ENCODE results near the gene RECQL5. TPM values are rescaled to one million over a fixed set of nuclear protein-coding genes. Genes with fewer than 3 reads are reported as not detected.

RECQL5 gene
- total RNA-seq, 1 experiment from 2014 or later: 36.3 TPM

- Histone ChIP-seq H3K36me3 (replicated peaks; ENCODE audit: control insufficient read depth, insufficient read depth, low read length) (peaks cover 7% of the 10 kb centered on the region), H3K4me3 (ENCODE audit: insufficient read depth, low read depth, low read length) (no peak overlapping the region), H3K27me3 (ENCODE audit: control insufficient read depth, insufficient read depth, low read length) (no peaks in the 10 kb centered on the region)
- DNase-seq: peak; percentile 88
These were observed 26.8 kb upstream of the RECQL5 start for GRCh38 chr17:75693500-75694481.

GRCh38 chr17:75692976-75693375 lies 26.0 kb upstream of the RECQL5 start:
- H3K27me3 ChIP-seq (ENCODE audit: control insufficient read depth, insufficient read depth, low read length): no peaks in the 10 kb centered on the region
- peaks cover 7% of the 10 kb centered on the region for H3K36me3 ChIP-seq (replicated peaks; ENCODE audit: control insufficient read depth, insufficient read depth, low read length)
- no peak overlapping the region for H3K4me3 ChIP-seq (ENCODE audit: insufficient read depth, low read depth, low read length)
- no peak for DNase-seq

GRCh38 chr17:75691801-75692626 lies 25.1 kb upstream of the RECQL5 start:
- Histone ChIP-seq H3K36me3 (replicated peaks; ENCODE audit: control insufficient read depth, insufficient read depth, low read length) (peaks cover 4% of the 10 kb centered on the region), H3K4me3 (ENCODE audit: insufficient read depth, low read depth, low read length) (no peak overlapping the region)

DNA sequence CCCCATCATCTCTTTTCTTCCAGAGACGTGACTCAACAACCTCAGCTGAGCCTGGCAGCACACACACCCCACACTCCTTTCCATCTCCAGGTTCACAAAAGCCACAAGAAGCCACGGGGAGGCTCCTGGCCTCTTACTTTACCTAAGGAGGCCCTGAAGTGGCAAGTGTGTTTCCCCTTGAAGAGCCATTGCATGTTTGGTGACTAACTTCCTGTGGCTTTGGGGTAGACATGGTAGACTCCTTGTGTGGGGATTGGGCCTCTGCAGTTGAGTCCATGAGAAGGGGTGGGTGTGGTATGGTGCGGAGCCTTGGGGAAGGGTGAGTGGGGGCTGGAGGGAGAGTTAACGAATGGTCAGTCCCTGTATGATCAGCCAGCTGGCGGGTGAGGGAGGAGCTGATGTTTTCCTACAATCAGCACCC lies 24.4 kb upstream of the RECQL5 start:
- Histone ChIP-seq H3K4me3 (ENCODE audit: insufficient read depth, low read depth, low read length) (no peak overlapping the region), H3K36me3 (replicated peaks; ENCODE audit: control insufficient read depth, insufficient read depth, low read length) (peaks cover 4% of the 10 kb centered on the region)

More at GRCh38 chr17:75691801-75692626, 25.1 kb upstream of the RECQL5 start:
- DNase-seq: no peak
- H3K27me3 ChIP-seq (ENCODE audit: control insufficient read depth, insufficient read depth, low read length): no peaks in the 10 kb centered on the region

GRCh38 chr17:75689441-75689873 lies 22.5 kb upstream of the RECQL5 start:
- Histone ChIP-seq H3K36me3 (replicated peaks; ENCODE audit: control insufficient read depth, insufficient read depth, low read length) (peaks cover 1% of the 10 kb centered on the region), H3K27me3 (ENCODE audit: control insufficient read depth, insufficient read depth, low read length) (no peaks in the 10 kb centered on the region), H3K4me3 (ENCODE audit: insufficient read depth, low read depth, low read length) (no peak overlapping the region)
- DNase-seq: no peak

More for the DNA sequence above, 24.4 kb upstream of the RECQL5 start:
- no peaks in the 10 kb centered on the region for H3K27me3 ChIP-seq (ENCODE audit: control insufficient read depth, insufficient read depth, low read length)
- no peak for DNase-seq

DNA sequence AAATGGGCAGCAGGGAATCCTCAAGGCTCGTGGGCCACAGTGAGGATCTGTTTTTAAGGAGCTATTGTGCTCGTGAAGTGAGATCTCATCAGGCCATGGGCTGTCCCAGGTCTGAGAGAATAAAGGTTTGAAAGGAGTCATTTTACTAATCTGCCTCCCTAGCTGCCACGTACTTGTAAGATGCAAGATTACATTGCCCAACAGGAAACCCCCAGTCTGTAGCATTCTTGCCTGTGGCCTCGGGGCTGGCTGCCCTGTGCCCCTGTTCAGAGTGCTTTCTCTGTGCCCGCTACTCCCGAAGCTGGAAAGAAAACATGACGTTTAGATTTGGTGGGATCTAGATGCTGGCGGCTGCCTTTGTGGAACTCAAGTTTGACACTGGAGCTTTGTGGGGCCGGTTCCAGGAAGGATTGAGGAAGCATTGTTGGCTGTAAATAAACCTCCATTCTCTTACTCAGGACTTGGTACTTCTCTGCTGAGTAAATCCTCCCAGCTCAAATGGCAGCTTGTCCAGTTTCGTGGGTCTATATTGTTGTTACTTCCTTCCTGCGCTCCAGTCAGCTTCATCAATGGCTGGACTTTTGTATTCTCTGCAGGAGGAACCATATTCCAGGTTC lies 21.4 kb upstream of the RECQL5 start:
- Histone ChIP-seq H3K36me3 (replicated peaks; ENCODE audit: control insufficient read depth, insufficient read depth, low read length) (peaks cover 1% of the 10 kb centered on the region), H3K4me3 (ENCODE audit: insufficient read depth, low read depth, low read length) (no peak overlapping the region), H3K27me3 (ENCODE audit: control insufficient read depth, insufficient read depth, low read length) (no peaks in the 10 kb centered on the region)
- DNase-seq: no peak

DNA sequence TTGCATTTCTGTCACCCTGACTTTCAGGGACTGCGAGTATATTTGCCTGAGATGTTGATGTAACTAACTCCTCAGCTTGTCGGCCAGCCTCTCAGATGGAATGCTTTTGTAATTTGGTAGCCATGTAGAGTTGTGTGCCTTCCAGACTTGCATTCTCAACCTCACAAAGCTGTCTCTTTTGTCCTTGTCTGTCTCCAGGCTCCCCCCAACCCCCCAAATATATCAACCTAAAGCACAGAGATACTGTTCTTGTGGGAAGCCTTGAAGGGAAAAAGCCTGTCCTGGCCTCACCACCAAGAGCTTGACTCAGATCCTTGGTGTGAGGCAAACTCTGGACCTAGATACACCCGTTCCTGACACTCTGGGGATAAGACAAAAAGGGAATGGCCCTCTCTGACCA lies 18.5 kb upstream of the RECQL5 start:
- Histone ChIP-seq H3K27me3 (ENCODE audit: control insufficient read depth, insufficient read depth, low read length) (no peaks in the 10 kb centered on the region), H3K36me3 (replicated peaks; ENCODE audit: control insufficient read depth, insufficient read depth, low read length) (peaks cover 1% of the 10 kb centered on the region), H3K4me3 (ENCODE audit: insufficient read depth, low read depth, low read length) (no peak overlapping the region)
- DNase-seq: no peak

- H3K27me3 ChIP-seq (ENCODE audit: control insufficient read depth, insufficient read depth, low read length): no peaks in the 10 kb centered on the region
- H3K4me3 ChIP-seq (ENCODE audit: insufficient read depth, low read depth, low read length): no peak overlapping the region
- no peaks in the 10 kb centered on the region; the same call in none of the 2 replicates for H3K36me3 ChIP-seq (replicated peaks; ENCODE audit: control insufficient read depth, insufficient read depth, low read length)
- DNase-seq: no peak
These were observed 18.0 kb upstream of the RECQL5 start for GRCh38 chr17:75684924-75685323.

DNA sequence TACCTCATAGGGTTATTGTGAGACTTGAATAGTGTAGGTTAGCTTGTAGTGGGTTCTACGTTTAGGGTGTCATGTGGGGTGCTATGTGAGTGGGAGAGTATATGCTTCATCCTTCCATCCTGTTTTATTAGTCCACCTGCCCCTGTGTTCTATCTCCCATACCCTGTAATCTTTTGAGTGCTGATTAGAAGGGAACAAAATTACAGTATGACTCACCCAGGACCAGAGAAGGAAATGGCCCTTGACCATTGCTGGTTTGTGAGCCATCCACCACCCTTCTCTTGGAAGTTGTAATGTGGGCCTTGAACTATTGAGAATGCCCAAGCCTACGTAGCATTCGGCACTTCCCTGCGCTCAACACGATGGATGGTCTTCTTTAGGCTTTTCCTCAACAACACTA lies 17.3 kb upstream of the RECQL5 start:
- no peak for DNase-seq
- H3K27me3 ChIP-seq (ENCODE audit: control insufficient read depth, insufficient read depth, low read length): no peaks in the 10 kb centered on the region
- peaks cover 1% of the 10 kb centered on the region for H3K36me3 ChIP-seq (replicated peaks; ENCODE audit: control insufficient read depth, insufficient read depth, low read length)
- no peak overlapping the region for H3K4me3 ChIP-seq (ENCODE audit: insufficient read depth, low read depth, low read length)

GRCh38 chr17:75683583-75683982 lies 16.6 kb upstream of the RECQL5 start:
- H3K4me3 ChIP-seq (ENCODE audit: insufficient read depth, low read depth, low read length): no peak overlapping the region
- H3K36me3 ChIP-seq (replicated peaks; ENCODE audit: control insufficient read depth, insufficient read depth, low read length): peaks cover 1% of the 10 kb centered on the region
- H3K27me3 ChIP-seq (ENCODE audit: control insufficient read depth, insufficient read depth, low read length): no peaks in the 10 kb centered on the region
- DNase-seq: no peak

DNA sequence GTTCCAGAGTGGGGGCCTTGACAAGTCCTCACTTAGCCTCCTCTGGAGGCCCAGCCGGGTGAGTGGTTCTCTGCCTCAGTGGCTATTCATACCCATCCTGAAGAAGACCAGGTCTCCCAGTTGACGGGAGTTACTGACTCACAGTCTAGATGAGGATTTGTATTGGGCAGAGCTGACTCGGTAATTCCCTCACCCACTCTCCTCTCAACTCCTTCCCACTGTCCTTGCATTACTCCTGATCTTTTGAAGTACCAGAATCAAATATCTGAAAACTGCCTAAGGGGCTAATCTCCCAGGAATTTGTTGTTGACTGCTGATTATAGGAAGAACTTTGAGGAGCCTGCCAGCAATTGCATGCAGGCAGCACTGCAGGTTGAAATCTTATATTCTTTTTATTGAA lies 14.3 kb upstream of the RECQL5 start:
- no peak for DNase-seq

DNA sequence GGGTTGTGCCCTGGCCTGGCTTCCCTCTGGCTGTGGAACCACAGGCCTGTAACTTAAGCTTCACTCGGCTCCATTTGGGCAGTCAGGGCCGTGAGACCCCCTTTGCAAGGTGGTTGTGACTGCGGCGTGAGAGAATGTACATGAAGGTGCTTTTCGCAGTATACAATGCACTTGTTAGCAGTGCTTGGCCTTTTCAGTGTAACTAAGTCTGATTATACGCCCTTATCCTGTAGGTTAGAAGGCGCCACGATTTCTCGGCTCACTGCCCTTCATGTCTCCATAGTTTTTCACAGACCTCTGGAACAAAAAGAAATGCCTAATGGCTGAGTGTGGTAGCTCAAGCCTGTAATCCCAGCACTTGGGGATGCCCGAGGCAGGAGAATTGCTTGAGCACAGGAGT lies 13.5 kb upstream of the RECQL5 start:
- Histone ChIP-seq H3K4me3 (ENCODE audit: insufficient read depth, low read depth, low read length) (no peak overlapping the region), H3K36me3 (replicated peaks; ENCODE audit: control insufficient read depth, insufficient read depth, low read length) (peaks cover 3% of the 10 kb centered on the region), H3K27me3 (ENCODE audit: control insufficient read depth, insufficient read depth, low read length) (no peaks in the 10 kb centered on the region)
- no peak for DNase-seq

More for the DNA sequence above, 14.3 kb upstream of the RECQL5 start:
- Histone ChIP-seq H3K4me3 (ENCODE audit: insufficient read depth, low read depth, low read length) (no peak overlapping the region), H3K27me3 (ENCODE audit: control insufficient read depth, insufficient read depth, low read length) (no peaks in the 10 kb centered on the region), H3K36me3 (replicated peaks; ENCODE audit: control insufficient read depth, insufficient read depth, low read length) (peaks cover 1% of the 10 kb centered on the region)

GRCh38 chr17:75679706-75680211 lies 12.8 kb upstream of the RECQL5 start:
- no peak for DNase-seq
- peaks cover 3% of the 10 kb centered on the region for H3K36me3 ChIP-seq (replicated peaks; ENCODE audit: control insufficient read depth, insufficient read depth, low read length)
- H3K4me3 ChIP-seq (ENCODE audit: insufficient read depth, low read depth, low read length): no peak overlapping the region
- no peaks in the 10 kb centered on the region for H3K27me3 ChIP-seq (ENCODE audit: control insufficient read depth, insufficient read depth, low read length)

DNA sequence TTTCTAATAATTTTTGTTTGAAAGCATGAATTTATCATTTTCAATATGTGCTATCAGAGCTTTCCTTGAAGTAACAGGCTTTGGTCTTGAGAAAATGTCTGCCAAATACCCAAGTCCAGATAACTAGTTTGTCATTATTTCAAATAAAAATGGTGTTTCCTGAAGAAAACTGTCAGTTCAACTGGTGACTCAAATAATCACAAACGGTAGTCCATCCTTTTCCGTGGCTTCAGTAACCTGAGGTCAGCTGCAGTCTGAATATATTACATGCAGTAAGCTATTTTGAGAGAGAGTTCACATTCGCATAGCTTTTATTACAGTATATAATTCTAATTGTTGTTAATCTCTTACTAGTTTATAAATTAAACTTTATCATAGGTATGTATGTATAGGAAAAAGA lies 9.5 kb upstream of the RECQL5 start:
- Histone ChIP-seq H3K27me3 (ENCODE audit: control insufficient read depth, insufficient read depth, low read length) (no peaks in the 10 kb centered on the region), H3K4me3 (ENCODE audit: insufficient read depth, low read depth, low read length) (no peak overlapping the region), H3K36me3 (replicated peaks; ENCODE audit: control insufficient read depth, insufficient read depth, low read length) (peaks cover 13% of the 10 kb centered on the region)
- DNase-seq: no peak

Data from H7 (cell line).